A549 (cell line): ENCODE measurements around the gene ARHGEF38. TPM values are rescaled to one million over a fixed set of nuclear protein-coding genes. Genes with fewer than 3 reads are reported as not detected.

Experiments used
- ATAC-seq, 2 experiments: fragments of 200-7000 bp in 1 of 2; fragments of >200 bp in 1 of 2; cut with Nextera tagmentation in 1 of 2; cut with Tn5 transposase in 1 of 2; 3 replicates each; pipeline versions ENCODE4 v1.8.0 to v1.9.1; 2018 to 2020; ENCODE audit warnings: mild to moderate bottlenecking in 1 of 2, moderate library complexity in 1 of 2
- CTCF ChIA-PET: fragments of 300-600 bp; sonication (Branson Sonifier 250); formaldehyde crosslinking; extraction: SDS; loops from one replicate; lab custom pipeline; 2021; ENCODE audit warnings: antibody characterized with exemption, inconsistent platforms; lab: Yijun Ruan, JAX
- POLR2A ChIA-PET: fragments of 350-600 bp; formaldehyde crosslinking; extraction: SDS; loops from one replicate; lab custom pipeline; 2021; ENCODE audit warnings: antibody characterized with exemption, inconsistent platforms; lab: Yijun Ruan, JAX
- DNase-seq, 2 experiments: peaks; one replicate each; pipeline versions ENCODE4 v3.0.0 to v3.0.0-alpha.2; 2011 to 2016; ENCODE audit warnings: low read depth in 1 of 2, low spot score in 1 of 2
- FAIRE-seq: peaks from 2 replicates; lab custom pipeline; 2011; peaks lifted over from hg19 to GRCh38; lab: Jason Lieb, UNC
- H3K27ac ChIP-seq, 2 experiments: fragments of >200 bp; sonication (Bioruptor Twin); formaldehyde crosslinking; 3 replicates each; pipeline ENCODE4 v1.5.1; 2016 to 2017
- H3K4me1 ChIP-seq: fragments of >200 bp; sonication (Bioruptor Twin); formaldehyde crosslinking; 3 replicates; pipeline ENCODE4 v1.6.1; 2016
- H3K4me2 ChIP-seq: fragments of >200 bp; sonication (Bioruptor Twin); formaldehyde crosslinking; 3 replicates; pipeline ENCODE4 v1.6.1; 2016
- H3K4me3 ChIP-seq: fragments of >200 bp; sonication (Bioruptor Twin); formaldehyde crosslinking; 3 replicates; pipeline ENCODE4 v1.5.1; 2016
- H3K9me3 ChIP-seq: fragments of >200 bp; sonication (Bioruptor Twin); formaldehyde crosslinking; 3 replicates; pipeline ENCODE4 v1.6.1; 2016
- BHLHE40 ChIP-seq: IDR thresholded peaks from 2 replicates; pipeline ENCODE4 v1.6.1; 2012; ENCODE audit warnings: low read depth, low read length, inconsistent platforms
- CHD2 ChIP-seq: fragments of 150-350 bp; IDR thresholded peaks from 2 replicates; pipeline ENCODE4 v1.6.1; 2014; ENCODE audit warnings: low read length; ENCODE audit not compliant: partially characterized antibody
- CHD4 ChIP-seq: fragments of 200-600 bp; sonication (generic); IDR thresholded peaks from 2 replicates; pipeline ENCODE4 v1.6.1; 2016; ENCODE audit warnings: antibody characterized with exemption, mild to moderate bottlenecking, borderline replicate concordance
- EHMT2 ChIP-seq: fragments of 200-600 bp; sonication (generic); IDR thresholded peaks from 2 replicates; pipeline ENCODE4 v1.6.1; 2016; ENCODE audit warnings: antibody characterized with exemption, low read depth, mild to moderate bottlenecking, moderate library complexity
- FOXS1 ChIP-seq: fragments of 250-450 bp; sonication (Bioruptor Pico); IDR thresholded peaks from 2 replicates; pipeline ENCODE4 v1.5.0; 2020; ENCODE audit warnings: mild to moderate bottlenecking, moderate library complexity
- HEYL ChIP-seq: fragments of 250-450 bp; sonication (Bioruptor Pico); IDR thresholded peaks from 2 replicates; pipeline ENCODE4 v1.8.0; 2021; ENCODE audit warnings: mild to moderate bottlenecking, moderate library complexity
- HOXB13 ChIP-seq: fragments of 250-450 bp; sonication (Bioruptor Pico); IDR thresholded peaks from 2 replicates; pipeline ENCODE4 v1.5.0; 2020; ENCODE audit warnings: low read depth, mild to moderate bottlenecking, moderate library complexity
- HOXB5 ChIP-seq: fragments of 250-450 bp; sonication (Bioruptor Pico); IDR thresholded peaks from 2 replicates; pipeline ENCODE4 v1.5.0; 2020; ENCODE audit warnings: mild to moderate bottlenecking, moderate library complexity
- KDM1A ChIP-seq: fragments of 200-600 bp; sonication (generic); IDR thresholded peaks from 2 replicates; pipeline ENCODE4 v1.6.1; 2016; ENCODE audit warnings: low read depth, mild to moderate bottlenecking
- MAFK ChIP-seq: fragments of 450-650 bp; IDR thresholded peaks from 2 replicates; pipeline ENCODE4 v1.6.1; 2014; ENCODE audit not compliant: partially characterized antibody
- MYC ChIP-seq: IDR thresholded peaks from 2 replicates; pipeline ENCODE4 v1.6.1; 2012; ENCODE audit warnings: mild to moderate bottlenecking, inconsistent platforms, low read length, improper control_type of control experiment, borderline replicate concordance
- NFE2L2 ChIP-seq: fragments of 150-350 bp; conservative IDR thresholded peaks from 2 replicates; pipeline ENCODE4 v1.6.1; 2014; ENCODE audit warnings: low read length
- NR3C1 ChIP-seq: fragments of >200 bp; sonication (Bioruptor Twin); formaldehyde crosslinking; IDR thresholded peaks from 3 replicates; pipeline ENCODE4 v1.6.1; 2017
- POLR2A ChIP-seq: IDR thresholded peaks from 2 replicates; pipeline ENCODE4 v1.6.1; 2012; ENCODE audit warnings: mild to moderate bottlenecking, low read length
- POLR2AphosphoS2 ChIP-seq: conservative IDR thresholded peaks from 2 replicates; pipeline ENCODE4 v1.6.1; 2012; ENCODE audit warnings: low read length, improper control_type of control experiment, inconsistent platforms
- RAD21 ChIP-seq, 2 experiments: fragments of >200 bp in 1 of 2; sonication (Bioruptor Twin) in 1 of 2; formaldehyde crosslinking in 1 of 2; IDR thresholded peaks in 1 of 2; conservative IDR thresholded peaks in 1 of 2; 2 replicates in 1 of 2; 3 replicates in 1 of 2; pipeline ENCODE4 v1.6.1; 2012 to 2018; ENCODE audit warnings: inconsistent platforms in 1 of 2
- RCOR1 ChIP-seq: fragments of 150-350 bp; IDR thresholded peaks from 2 replicates; pipeline ENCODE4 v1.6.1; 2014; ENCODE audit warnings: antibody characterized with exemption, low read length, low read depth
- RNF2 ChIP-seq: fragments of 200-600 bp; sonication (generic); IDR thresholded peaks from 2 replicates; pipeline ENCODE4 v1.6.1; 2016; ENCODE audit warnings: low read depth, mild to moderate bottlenecking, antibody characterized with exemption, moderate library complexity, borderline replicate concordance
- SMC3 ChIP-seq: fragments of >200 bp; sonication (Bioruptor Twin); formaldehyde crosslinking; IDR thresholded peaks from 3 replicates; pipeline ENCODE4 v1.6.1; 2018; ENCODE audit warnings: inconsistent platforms
- ZC3H11A ChIP-seq: fragments of 450-650 bp; IDR thresholded peaks from 2 replicates; pipeline ENCODE4 v1.6.1; 2014; ENCODE audit warnings: antibody characterized with exemption, mild to moderate bottlenecking
- ZFP36 ChIP-seq: fragments of 450-650 bp; IDR thresholded peaks from 2 replicates; pipeline ENCODE4 v1.6.1; 2014; ENCODE audit warnings: borderline replicate concordance; ENCODE audit not compliant: partially characterized antibody
- ZNF302 ChIP-seq: fragments of 250-450 bp; sonication (Bioruptor Pico); IDR thresholded peaks from 2 replicates; pipeline ENCODE4 v1.9.0; 2021; ENCODE audit warnings: inconsistent platforms, mild to moderate bottlenecking, moderate library complexity
- WGBS: methylation state at CpG from one replicate; pipeline ENCODE4 v1.1.6; 2017; ENCODE audit errors: missing lambda C conversion rate; 5-methylcytosine and 5-hydroxymethylcytosine counted together
- polyA plus RNA-seq, 4 experiments: library from polyadenylated mRNA; depleted of rRNA in 3 of 4; stranded (reverse); fragments of >200 nt; fragmentation: RNase III in 1 of 4; extraction: RNeasy Plus Mini Kit Qiagen cat#74134 plus additional on column Dnase treatment in 1 of 4; gene quantifications; 2 replicates in 3 of 4; 3 replicates in 1 of 4; pipeline ENCODE4 v1.2.3, GENCODE V29; 2011 to 2017
- TF ChIP-seq, protein P1 (sequence below): fragments of 200-600 bp; sonication (generic); IDR thresholded peaks from 2 replicates; pipeline ENCODE4 v1.6.1; 2016; ENCODE audit warnings: antibody characterized with exemption, mild to moderate bottlenecking, moderate library complexity
- TF ChIP-seq, protein P2 (sequence below): fragments of 150-350 bp; IDR thresholded peaks from 2 replicates; pipeline ENCODE4 v1.6.1; 2014; ENCODE audit warnings: low read depth, mild to moderate bottlenecking, low read length
- TF ChIP-seq, protein P3 (sequence below): fragments of >200 bp; sonication (Bioruptor Twin); formaldehyde crosslinking; IDR thresholded peaks from 3 replicates; pipeline ENCODE4 v1.5.1; 2016
- TF ChIP-seq, protein P4 (sequence below): fragments of >200 bp; sonication (Bioruptor Twin); formaldehyde crosslinking; IDR thresholded peaks from 2 replicates; pipeline ENCODE4 v1.6.1; 2016
- TF ChIP-seq, protein P5 (sequence below): fragments of >200 bp; sonication (Bioruptor Twin); formaldehyde crosslinking; IDR thresholded peaks from 3 replicates; pipeline ENCODE4 v1.6.1; 2016
- TF ChIP-seq, protein P6 (sequence below): IDR thresholded peaks from 2 replicates; pipeline ENCODE4 v1.6.1; 2012; ENCODE audit warnings: low read depth, borderline replicate concordance

The ARHGEF38 gene
- polyA plus RNA-seq, 2 of the 4 experiments (the other 2 are of a cell fraction) = 0.05 TPM; not detected in 1

DNA sequence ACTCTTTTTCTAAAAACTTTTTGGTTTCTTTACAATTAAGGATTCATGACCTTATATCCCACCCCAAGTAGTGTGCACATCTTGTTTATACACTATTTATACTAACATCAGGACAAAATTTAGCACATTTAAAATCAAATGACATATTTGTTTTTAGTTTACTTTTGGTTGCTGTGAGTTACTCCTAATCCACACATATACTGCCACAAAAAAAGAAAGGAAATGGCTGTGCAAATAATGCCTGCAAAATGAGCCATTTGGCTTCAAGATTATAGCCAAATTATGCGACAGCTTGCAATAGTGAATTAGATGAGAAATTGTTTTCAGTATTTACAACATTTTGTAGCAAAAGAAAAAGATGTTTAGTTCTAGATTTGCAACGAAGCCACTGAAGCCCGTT lies 10.4 kb upstream of the ARHGEF38 start:
- POLR2A ChIA-PET = no interaction called here
- 84% methylated on average over 3 of the region's 3 CpGs for WGBS
- no peak for FAIRE-seq

DNA sequence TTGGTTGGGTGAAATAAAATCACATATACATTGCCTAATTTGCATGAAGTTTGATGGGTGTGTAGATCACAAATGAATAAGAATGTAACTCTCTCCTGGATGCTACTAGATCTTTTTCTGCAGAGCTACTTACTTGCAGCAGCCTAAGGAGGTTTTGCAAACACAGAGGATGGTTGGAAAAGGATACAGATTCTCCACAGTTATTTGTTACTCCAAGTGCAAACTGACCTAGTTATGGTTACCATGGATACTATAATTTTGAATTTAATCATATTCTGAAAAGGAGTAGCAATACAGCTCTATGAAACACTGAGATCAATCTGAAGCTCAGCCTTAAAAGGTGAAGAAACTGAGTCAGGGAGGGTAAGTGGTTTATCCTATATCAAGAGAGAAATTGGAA lies 9.1 kb upstream of the ARHGEF38 start:
- Histone ChIP-seq H3K4me2 (no peak overlapping the region), H3K27ac (no peak overlapping the region), H3K4me3 (no peak overlapping the region), H3K4me1 (peaks cover 3% of the 10 kb centered on the region; the same call in 1 of the 3 replicates), H3K9me3 (no peaks in the 10 kb centered on the region)
- CTCF ChIA-PET = interaction anchor here (0.8 kb wide), 1 partner anchor 22 kb away, joined by 3 read pairs; no protein-coding TSS in a partner anchor
- FAIRE-seq (no peak), ATAC-seq (no peak), DNase-seq (no peak)
- POLR2A ChIA-PET = no interaction called here
- TF ChIP-seq HOXB13 (CRISPR knock-in tag) (no peak), MYC (no peak), POLR2AphosphoS2 (no peak), POLR2A (no peak), NFE2L2 (no peak), CHD4 (no peak), HEYL (CRISPR knock-in tag) (no peak), BHLHE40 (no peak), ZNF302 (CRISPR knock-in tag) (no peak), RAD21 (conservative IDR thresholded peaks at IDR 0.05 in 1 of 2, IDR thresholded peaks at IDR 0.05 in 1 of 2) (no peak), RNF2 (no peak), FOXS1 (CRISPR knock-in tag) (no peak)
- TF ChIP-seq, protein P1, sequence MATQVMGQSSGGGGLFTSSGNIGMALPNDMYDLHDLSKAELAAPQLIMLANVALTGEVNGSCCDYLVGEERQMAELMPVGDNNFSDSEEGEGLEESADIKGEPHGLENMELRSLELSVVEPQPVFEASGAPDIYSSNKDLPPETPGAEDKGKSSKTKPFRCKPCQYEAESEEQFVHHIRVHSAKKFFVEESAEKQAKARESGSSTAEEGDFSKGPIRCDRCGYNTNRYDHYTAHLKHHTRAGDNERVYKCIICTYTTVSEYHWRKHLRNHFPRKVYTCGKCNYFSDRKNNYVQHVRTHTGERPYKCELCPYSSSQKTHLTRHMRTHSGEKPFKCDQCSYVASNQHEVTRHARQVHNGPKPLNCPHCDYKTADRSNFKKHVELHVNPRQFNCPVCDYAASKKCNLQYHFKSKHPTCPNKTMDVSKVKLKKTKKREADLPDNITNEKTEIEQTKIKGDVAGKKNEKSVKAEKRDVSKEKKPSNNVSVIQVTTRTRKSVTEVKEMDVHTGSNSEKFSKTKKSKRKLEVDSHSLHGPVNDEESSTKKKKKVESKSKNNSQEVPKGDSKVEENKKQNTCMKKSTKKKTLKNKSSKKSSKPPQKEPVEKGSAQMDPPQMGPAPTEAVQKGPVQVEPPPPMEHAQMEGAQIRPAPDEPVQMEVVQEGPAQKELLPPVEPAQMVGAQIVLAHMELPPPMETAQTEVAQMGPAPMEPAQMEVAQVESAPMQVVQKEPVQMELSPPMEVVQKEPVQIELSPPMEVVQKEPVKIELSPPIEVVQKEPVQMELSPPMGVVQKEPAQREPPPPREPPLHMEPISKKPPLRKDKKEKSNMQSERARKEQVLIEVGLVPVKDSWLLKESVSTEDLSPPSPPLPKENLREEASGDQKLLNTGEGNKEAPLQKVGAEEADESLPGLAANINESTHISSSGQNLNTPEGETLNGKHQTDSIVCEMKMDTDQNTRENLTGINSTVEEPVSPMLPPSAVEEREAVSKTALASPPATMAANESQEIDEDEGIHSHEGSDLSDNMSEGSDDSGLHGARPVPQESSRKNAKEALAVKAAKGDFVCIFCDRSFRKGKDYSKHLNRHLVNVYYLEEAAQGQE = no peak
- TF ChIP-seq, protein P2, sequence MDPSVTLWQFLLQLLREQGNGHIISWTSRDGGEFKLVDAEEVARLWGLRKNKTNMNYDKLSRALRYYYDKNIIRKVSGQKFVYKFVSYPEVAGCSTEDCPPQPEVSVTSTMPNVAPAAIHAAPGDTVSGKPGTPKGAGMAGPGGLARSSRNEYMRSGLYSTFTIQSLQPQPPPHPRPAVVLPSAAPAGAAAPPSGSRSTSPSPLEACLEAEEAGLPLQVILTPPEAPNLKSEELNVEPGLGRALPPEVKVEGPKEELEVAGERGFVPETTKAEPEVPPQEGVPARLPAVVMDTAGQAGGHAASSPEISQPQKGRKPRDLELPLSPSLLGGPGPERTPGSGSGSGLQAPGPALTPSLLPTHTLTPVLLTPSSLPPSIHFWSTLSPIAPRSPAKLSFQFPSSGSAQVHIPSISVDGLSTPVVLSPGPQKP = no peak

More for the DNA sequence above, 10.4 kb upstream of the ARHGEF38 start:
- no peak overlapping the region for H3K4me3 ChIP-seq
- no peak overlapping the region for H3K27ac ChIP-seq
- no peaks in the 10 kb centered on the region for H3K4me1 ChIP-seq
- DNase-seq (no peak), ATAC-seq (no peak)
- CTCF ChIA-PET = no interaction called here
- no peak overlapping the region for H3K4me2 ChIP-seq
- TF ChIP-seq, protein P3, sequence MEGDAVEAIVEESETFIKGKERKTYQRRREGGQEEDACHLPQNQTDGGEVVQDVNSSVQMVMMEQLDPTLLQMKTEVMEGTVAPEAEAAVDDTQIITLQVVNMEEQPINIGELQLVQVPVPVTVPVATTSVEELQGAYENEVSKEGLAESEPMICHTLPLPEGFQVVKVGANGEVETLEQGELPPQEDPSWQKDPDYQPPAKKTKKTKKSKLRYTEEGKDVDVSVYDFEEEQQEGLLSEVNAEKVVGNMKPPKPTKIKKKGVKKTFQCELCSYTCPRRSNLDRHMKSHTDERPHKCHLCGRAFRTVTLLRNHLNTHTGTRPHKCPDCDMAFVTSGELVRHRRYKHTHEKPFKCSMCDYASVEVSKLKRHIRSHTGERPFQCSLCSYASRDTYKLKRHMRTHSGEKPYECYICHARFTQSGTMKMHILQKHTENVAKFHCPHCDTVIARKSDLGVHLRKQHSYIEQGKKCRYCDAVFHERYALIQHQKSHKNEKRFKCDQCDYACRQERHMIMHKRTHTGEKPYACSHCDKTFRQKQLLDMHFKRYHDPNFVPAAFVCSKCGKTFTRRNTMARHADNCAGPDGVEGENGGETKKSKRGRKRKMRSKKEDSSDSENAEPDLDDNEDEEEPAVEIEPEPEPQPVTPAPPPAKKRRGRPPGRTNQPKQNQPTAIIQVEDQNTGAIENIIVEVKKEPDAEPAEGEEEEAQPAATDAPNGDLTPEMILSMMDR = no peak
- TF ChIP-seq EHMT2 = no peak
- no peak for TF ChIP-seq MAFK
- TF ChIP-seq, protein P4, sequence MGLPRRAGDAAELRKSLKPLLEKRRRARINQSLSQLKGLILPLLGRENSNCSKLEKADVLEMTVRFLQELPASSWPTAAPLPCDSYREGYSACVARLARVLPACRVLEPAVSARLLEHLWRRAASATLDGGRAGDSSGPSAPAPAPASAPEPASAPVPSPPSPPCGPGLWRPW = no peak
- no peak for TF ChIP-seq HEYL (CRISPR knock-in tag)
- TF ChIP-seq, protein P5, sequence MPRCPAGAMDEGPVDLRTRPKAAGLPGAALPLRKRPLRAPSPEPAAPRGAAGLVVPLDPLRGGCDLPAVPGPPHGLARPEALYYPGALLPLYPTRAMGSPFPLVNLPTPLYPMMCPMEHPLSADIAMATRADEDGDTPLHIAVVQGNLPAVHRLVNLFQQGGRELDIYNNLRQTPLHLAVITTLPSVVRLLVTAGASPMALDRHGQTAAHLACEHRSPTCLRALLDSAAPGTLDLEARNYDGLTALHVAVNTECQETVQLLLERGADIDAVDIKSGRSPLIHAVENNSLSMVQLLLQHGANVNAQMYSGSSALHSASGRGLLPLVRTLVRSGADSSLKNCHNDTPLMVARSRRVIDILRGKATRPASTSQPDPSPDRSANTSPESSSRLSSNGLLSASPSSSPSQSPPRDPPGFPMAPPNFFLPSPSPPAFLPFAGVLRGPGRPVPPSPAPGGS = no peak
- no peak for TF ChIP-seq ZC3H11A
- TF ChIP-seq, protein P6, sequence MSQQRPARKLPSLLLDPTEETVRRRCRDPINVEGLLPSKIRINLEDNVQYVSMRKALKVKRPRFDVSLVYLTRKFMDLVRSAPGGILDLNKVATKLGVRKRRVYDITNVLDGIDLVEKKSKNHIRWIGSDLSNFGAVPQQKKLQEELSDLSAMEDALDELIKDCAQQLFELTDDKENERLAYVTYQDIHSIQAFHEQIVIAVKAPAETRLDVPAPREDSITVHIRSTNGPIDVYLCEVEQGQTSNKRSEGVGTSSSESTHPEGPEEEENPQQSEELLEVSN = no peak
- TF ChIP-seq KDM1A = no peak
- TF ChIP-seq ZFP36 = no peak
- no peak for TF ChIP-seq NR3C1
- no peak for TF ChIP-seq SMC3
- no peak for TF ChIP-seq RCOR1
- no peak for TF ChIP-seq CHD2
- TF ChIP-seq, protein P2 = no peak
- no peak for TF ChIP-seq HOXB5 (CRISPR knock-in tag)
- H3K9me3 ChIP-seq = no peaks in the 10 kb centered on the region
